Mesendoderm (in vitro differentiated cells): ENCODE data around the gene FGF5.
"Not testable (repeated sequence)": the region's sequence is repeated elsewhere in the genome, so short reads cannot be mapped to it uniquely, and the experiment has no call there.

Experiments
- DNase-seq: peaks from one replicate; pipeline ENCODE4 v3.0.0; 2013
- H2AK5ac ChIP-seq: 2 replicates; pipeline ENCODE4 v1.6.1; 2013; ENCODE audit warnings: low read length, inconsistent platforms
- H2BK120ac ChIP-seq: 2 replicates; pipeline ENCODE4 v1.6.1; 2013; ENCODE audit warnings: low read depth, mild to moderate bottlenecking, low read length, moderate library complexity, mixed read lengths
- H2BK15ac ChIP-seq: replicated peaks from 2 replicates; pipeline ENCODE4 v1.6.1; 2013; ENCODE audit warnings: low read depth, mild to moderate bottlenecking, moderate library complexity
- H2BK5ac ChIP-seq: 2 replicates; pipeline ENCODE4 v1.6.1; 2013; ENCODE audit warnings: low read length, inconsistent platforms
- H3K18ac ChIP-seq: 2 replicates; pipeline ENCODE4 v1.6.1; 2013; ENCODE audit warnings: mild to moderate bottlenecking, low read length, mixed read lengths
- H3K23ac ChIP-seq: one replicate; pipeline ENCODE4 v1.6.1; 2013; ENCODE audit warnings: low read length
- H3K27ac ChIP-seq: 2 replicates; pipeline ENCODE4 v1.5.1; 2013; ENCODE audit warnings: low read depth, mild to moderate bottlenecking, inconsistent platforms, low read length, moderate library complexity
- H3K27me3 ChIP-seq: 2 replicates; pipeline ENCODE4 v1.6.1; 2013; ENCODE audit warnings: low read length, control low read depth, mild to moderate bottlenecking, inconsistent platforms; ENCODE audit not compliant: insufficient read depth, poor library complexity
- H3K36me3 ChIP-seq: 2 replicates; pipeline ENCODE4 v1.6.1; 2013; ENCODE audit warnings: low read length, inconsistent platforms; ENCODE audit not compliant: control insufficient read depth, insufficient read depth
- H3K4ac ChIP-seq: one replicate; pipeline ENCODE4 v1.6.1; 2013; ENCODE audit warnings: low read depth, mild to moderate bottlenecking, low read length, moderate library complexity
- H3K4me1 ChIP-seq: 2 replicates; pipeline ENCODE4 v1.6.1; 2013; ENCODE audit warnings: low read depth, low read length, inconsistent platforms; ENCODE audit not compliant: control insufficient read depth
- H3K4me2 ChIP-seq: 2 replicates; pipeline ENCODE4 v1.6.1; 2013; ENCODE audit warnings: low read length
- H3K4me3 ChIP-seq: 2 replicates; pipeline ENCODE4 v1.5.1; 2013; ENCODE audit warnings: mild to moderate bottlenecking, low read length
- H3K56ac ChIP-seq: one replicate; pipeline ENCODE4 v1.6.1; 2013; ENCODE audit warnings: low read length
- H3K79me1 ChIP-seq: 2 replicates; pipeline ENCODE4 v1.6.1; 2013; ENCODE audit warnings: low read length, inconsistent platforms
- H3K79me2 ChIP-seq: 2 replicates; pipeline ENCODE4 v1.6.1; 2013; ENCODE audit warnings: mild to moderate bottlenecking, low read length; ENCODE audit not compliant: control insufficient read depth, insufficient read depth
- H3K9ac ChIP-seq: 2 replicates; pipeline ENCODE4 v1.6.1; 2013; ENCODE audit warnings: low read length, inconsistent platforms
- H4K5ac ChIP-seq: one replicate; pipeline ENCODE4 v1.6.1; 2013; ENCODE audit warnings: low read length
- H4K8ac ChIP-seq: one replicate; pipeline ENCODE4 v1.6.1; 2013; ENCODE audit warnings: low read depth, mild to moderate bottlenecking, control low read depth, low read length, moderate library complexity
- WGBS: extraction: QIAGEN DNeasy Blood & Tissue Kit; methylation state at CpG from one replicate; pipeline ENCODE4 v1.1.7; 2013; ENCODE audit warnings: low lambda C conversion rate, missing lambda C conversion rate; ENCODE audit not compliant: insufficient coverage; ENCODE audit errors: extremely low coverage; 5-methylcytosine and 5-hydroxymethylcytosine counted together

FGF5 gene

GRCh38 chr4:80313627-80314026 is 47.2 kb downstream of the FGF5 start:
- no CpG with 5 or more reads among the region's 7 CpGs for WGBS
- DNase-seq, result no peak

GRCh38 chr4:80315848-80316247 is 49.4 kb downstream of the FGF5 start:
- not testable (repeated sequence) for H3K9ac ChIP-seq, H3K56ac ChIP-seq, H3K79me1 ChIP-seq, H3K27ac ChIP-seq, H4K8ac ChIP-seq, H2AK5ac ChIP-seq, H2BK120ac ChIP-seq, H3K18ac ChIP-seq, H3K27me3 ChIP-seq, H3K23ac ChIP-seq, H2BK15ac ChIP-seq, H2BK5ac ChIP-seq, DNase-seq, H3K36me3 ChIP-seq, H3K4me1 ChIP-seq, H3K79me2 ChIP-seq, H3K4me3 ChIP-seq, H3K4ac ChIP-seq, H3K4me2 ChIP-seq, H4K5ac ChIP-seq

More at GRCh38 chr4:80313627-80314026, 47.2 kb downstream of the FGF5 start:
- H3K79me1 ChIP-seq, result no peaks in the 10 kb centered on the region
- no peaks in the 10 kb centered on the region for H3K36me3 ChIP-seq
- no peak overlapping the region for H2BK120ac ChIP-seq
- H3K4ac ChIP-seq, result no peak overlapping the region
- H3K27me3 ChIP-seq, result no peaks in the 10 kb centered on the region
- H3K9ac ChIP-seq, result no peak overlapping the region
- no peak overlapping the region for H3K56ac ChIP-seq
- no peak overlapping the region for H3K23ac ChIP-seq
- H2BK15ac ChIP-seq, result no peak overlapping the region
- H4K5ac ChIP-seq, result no peak overlapping the region
- H3K4me2 ChIP-seq, result no peak overlapping the region
- no peak overlapping the region for H2AK5ac ChIP-seq
- H3K4me1 ChIP-seq, result peaks cover 1% of the 10 kb centered on the region
- H3K79me2 ChIP-seq, result no peaks in the 10 kb centered on the region
- no peak overlapping the region for H3K27ac ChIP-seq
- H2BK5ac ChIP-seq, result no peak overlapping the region
- no peak overlapping the region for H4K8ac ChIP-seq
- H3K18ac ChIP-seq, result no peak overlapping the region
- H3K4me3 ChIP-seq, result no peak overlapping the region

GRCh38 chr4:80321341-80321740 is 54.9 kb downstream of the FGF5 start:
- Histone ChIP-seq H3K18ac (no peak overlapping the region), H2BK5ac (no peak overlapping the region), H3K27me3 (no peaks in the 10 kb centered on the region), H3K79me1 (no peaks in the 10 kb centered on the region), H2BK120ac (no peak overlapping the region), H3K23ac (no peak overlapping the region), H3K79me2 (no peaks in the 10 kb centered on the region), H4K5ac (no peak overlapping the region), H3K4me3 (no peak overlapping the region), H3K56ac (no peak overlapping the region), H3K36me3 (no peaks in the 10 kb centered on the region), H4K8ac (no peak overlapping the region), H3K9ac (no peak overlapping the region), H2AK5ac (no peak overlapping the region), H3K4ac (no peak overlapping the region), H3K27ac (no peak overlapping the region), H2BK15ac (no peak overlapping the region), H3K4me1 (no peaks in the 10 kb centered on the region), H3K4me2 (no peak overlapping the region)
- DNase-seq, result no peak
- no CpG with 5 or more reads among the region's 8 CpGs for WGBS

GRCh38 chr4:80321776-80322175 is 55.3 kb downstream of the FGF5 start:
- no CpG with 5 or more reads among the region's 4 CpGs for WGBS

GRCh38 chr4:80322716-80323115 is 56.3 kb downstream of the FGF5 start:
- no peak overlapping the region for H3K23ac ChIP-seq
- H3K56ac ChIP-seq, result no peak overlapping the region
- no peak overlapping the region for H2BK5ac ChIP-seq
- H3K9ac ChIP-seq, result no peak overlapping the region
- no peak overlapping the region for H2BK120ac ChIP-seq
- DNase-seq, result no peak
- H3K79me2 ChIP-seq, result no peaks in the 10 kb centered on the region
- H3K79me1 ChIP-seq, result no peaks in the 10 kb centered on the region
- no peak overlapping the region for H2BK15ac ChIP-seq
- no peak overlapping the region for H4K5ac ChIP-seq
- H3K4me1 ChIP-seq, result no peaks in the 10 kb centered on the region
- H2AK5ac ChIP-seq, result no peak overlapping the region
- no peak overlapping the region for H3K4me2 ChIP-seq
- no peak overlapping the region for H3K18ac ChIP-seq
- H3K4ac ChIP-seq, result no peak overlapping the region
- H3K4me3 ChIP-seq, result no peak overlapping the region
- no peak overlapping the region for H4K8ac ChIP-seq
- no peaks in the 10 kb centered on the region for H3K27me3 ChIP-seq
- no peaks in the 10 kb centered on the region for H3K36me3 ChIP-seq
- no peak overlapping the region for H3K27ac ChIP-seq

More at GRCh38 chr4:80321776-80322175, 55.3 kb downstream of the FGF5 start:
- no peaks in the 10 kb centered on the region for H3K27me3 ChIP-seq
- no peak for DNase-seq
- no peak overlapping the region for H3K56ac ChIP-seq
- H3K79me1 ChIP-seq, result no peaks in the 10 kb centered on the region
- H3K4me1 ChIP-seq, result no peaks in the 10 kb centered on the region
- H3K4ac ChIP-seq, result no peak overlapping the region
- H2BK5ac ChIP-seq, result no peak overlapping the region
- no peak overlapping the region for H2AK5ac ChIP-seq
- no peak overlapping the region for H2BK120ac ChIP-seq
- H3K4me2 ChIP-seq, result no peak overlapping the region
- no peaks in the 10 kb centered on the region for H3K36me3 ChIP-seq
- H2BK15ac ChIP-seq, result no peak overlapping the region
- H3K4me3 ChIP-seq, result no peak overlapping the region
- H4K8ac ChIP-seq, result no peak overlapping the region
- no peaks in the 10 kb centered on the region for H3K79me2 ChIP-seq
- no peak overlapping the region for H3K27ac ChIP-seq
- no peak overlapping the region for H3K23ac ChIP-seq
- no peak overlapping the region for H3K9ac ChIP-seq
- H3K18ac ChIP-seq, result no peak overlapping the region
- no peak overlapping the region for H4K5ac ChIP-seq

- no peak for DNase-seq
- no peak overlapping the region for H2BK15ac ChIP-seq
- H3K27ac ChIP-seq, result no peak overlapping the region
- H4K5ac ChIP-seq, result no peak overlapping the region
- no peak overlapping the region for H3K18ac ChIP-seq
- no peaks in the 10 kb centered on the region for H3K4me1 ChIP-seq
- no peak overlapping the region for H2AK5ac ChIP-seq
- no CpG with 5 or more reads among the region's 6 CpGs for WGBS
- no peak overlapping the region for H2BK5ac ChIP-seq
- H3K79me2 ChIP-seq, result no peaks in the 10 kb centered on the region
- H3K9ac ChIP-seq, result no peak overlapping the region
- H3K4me2 ChIP-seq, result no peak overlapping the region
- no peak overlapping the region for H2BK120ac ChIP-seq
- H3K4ac ChIP-seq, result no peak overlapping the region
- H4K8ac ChIP-seq, result no peak overlapping the region
- no peaks in the 10 kb centered on the region for H3K79me1 ChIP-seq
- H3K4me3 ChIP-seq, result no peak overlapping the region
- no peaks in the 10 kb centered on the region for H3K27me3 ChIP-seq
- no peak overlapping the region for H3K23ac ChIP-seq
- H3K36me3 ChIP-seq, result no peaks in the 10 kb centered on the region
- H3K56ac ChIP-seq, result no peak overlapping the region
Observed at GRCh38 chr4:80324171-80324570, 57.7 kb downstream of the FGF5 start.
